GM18909 (cell line): ENCODE data around the gene ZNF334.

Source experiments
- ATAC-seq: cut with Tn5 transposase; IDR thresholded peaks from one replicate; pipeline ENCODE4 v1.9.1; 2021; ENCODE audit warnings: mild to moderate bottlenecking; ENCODE audit not compliant: unreplicated experiment, poor library complexity

ZNF334 gene

GRCh38 chr20:46491354-46491753 is 22.0 kb downstream of the ZNF334 start:
- no peak for ATAC-seq

DNA sequence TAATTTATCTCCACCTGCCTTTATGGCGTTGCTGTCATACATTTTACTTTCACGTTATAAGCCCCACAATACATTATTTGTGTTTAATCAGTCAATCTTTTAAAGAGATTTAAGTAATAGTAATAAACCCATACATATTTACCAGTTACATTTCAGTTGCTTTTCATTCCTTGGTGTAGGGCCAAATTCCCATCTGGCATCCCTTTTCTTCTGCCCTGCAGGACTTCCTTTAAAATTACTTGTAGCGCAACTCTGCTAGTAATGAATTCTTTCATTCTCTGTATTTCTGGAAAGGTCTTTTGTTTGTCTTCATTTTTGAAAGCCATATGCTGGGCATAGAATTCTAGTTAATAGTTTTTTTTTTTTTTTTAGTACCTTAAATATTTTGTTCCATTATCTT is 24.9 kb downstream of the ZNF334 start:
- ATAC-seq, result no peak

DNA sequence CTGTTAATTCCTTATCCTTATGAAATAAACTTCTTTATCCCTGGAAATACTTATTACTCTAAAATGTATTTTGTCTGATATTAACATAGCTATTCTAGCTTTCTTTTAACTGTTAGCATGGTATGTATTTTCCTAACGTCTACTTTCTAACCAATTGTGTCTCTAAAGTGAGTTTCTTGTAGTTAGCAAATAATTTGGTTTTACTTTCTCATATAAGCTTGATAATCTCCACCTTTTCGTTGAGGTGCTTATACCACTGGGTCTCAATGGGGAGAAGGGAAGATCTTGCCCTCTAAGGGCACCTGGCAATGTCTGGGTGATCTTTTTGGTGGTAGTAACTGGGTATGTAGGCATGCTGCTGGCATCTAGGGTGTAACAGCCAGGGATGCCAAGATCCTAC is 25.7 kb downstream of the ZNF334 start:
- no peak for ATAC-seq

GRCh38 chr20:46485431-46485830 is 27.9 kb downstream of the ZNF334 start:
- no peak for ATAC-seq

GRCh38 chr20:46484954-46485353 is 28.4 kb downstream of the ZNF334 start:
- ATAC-seq, result no peak

GRCh38 chr20:46483879-46484278 is 29.5 kb downstream of the ZNF334 start:
- no peak for ATAC-seq

DNA sequence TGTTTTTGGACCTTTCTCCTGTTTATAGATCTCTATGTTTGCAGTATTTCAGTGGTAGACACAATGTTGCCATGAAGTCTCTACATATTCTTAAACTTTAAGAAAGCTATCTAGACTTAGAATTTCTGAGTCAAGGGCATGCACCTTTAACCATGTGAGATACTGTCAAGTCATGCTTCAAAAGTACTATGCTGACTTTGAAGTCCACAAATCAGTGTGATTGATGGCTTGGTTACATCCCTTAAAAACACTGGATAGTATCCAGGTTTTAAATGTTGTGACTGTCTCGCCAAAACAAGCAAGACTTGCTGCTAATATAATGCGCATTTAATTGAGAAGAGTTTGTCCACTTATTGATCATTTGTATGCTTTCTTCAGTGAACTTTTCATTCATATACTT is 30.5 kb downstream of the ZNF334 start:
- ATAC-seq, result no peak

DNA sequence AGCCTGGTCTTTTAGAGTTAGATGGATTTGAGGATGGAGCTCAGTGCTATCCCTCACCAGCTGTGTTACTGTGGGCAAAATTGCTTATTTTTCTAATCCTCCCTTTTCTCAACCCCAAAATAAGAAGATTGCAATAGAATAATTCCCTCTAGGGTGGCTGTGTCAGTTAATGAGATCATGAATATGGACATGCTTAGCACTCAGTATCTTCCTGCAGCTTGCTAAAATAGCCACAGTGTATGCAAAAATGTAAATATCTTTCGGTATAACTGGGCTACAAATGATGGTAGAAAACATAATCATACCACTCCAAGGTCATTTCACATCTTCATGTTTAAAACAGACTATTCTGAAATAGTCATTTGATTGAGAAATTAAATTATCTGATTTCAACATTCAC is 35.7 kb downstream of the ZNF334 start:
- no peak for ATAC-seq

- ATAC-seq, result no peak
Observed at GRCh38 chr20:46477225-46477624, 36.1 kb downstream of the ZNF334 start.

DNA sequence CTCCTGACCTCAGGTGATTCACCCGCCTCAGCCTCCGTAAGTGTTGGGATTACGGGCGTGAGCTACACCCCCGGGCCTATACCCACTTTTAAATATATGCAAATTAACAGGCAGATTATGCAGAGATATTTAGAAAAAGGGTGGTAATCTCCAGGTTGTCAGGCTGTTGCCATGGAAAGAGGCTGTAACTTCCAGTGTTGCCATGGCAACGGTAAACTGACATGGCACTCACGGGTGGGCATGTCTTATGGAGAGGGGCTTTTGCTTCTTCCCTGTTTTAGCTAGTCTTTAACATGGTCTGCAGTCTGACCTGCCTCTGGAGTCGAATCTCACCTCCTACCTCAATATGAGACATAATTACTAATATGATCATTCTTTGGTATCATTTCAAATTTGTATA is 44.9 kb downstream of the ZNF334 start:
- ATAC-seq, result no peak

- ATAC-seq, result no peak
Observed at GRCh38 chr20:46464451-46464850, 48.9 kb downstream of the ZNF334 start.

DNA sequence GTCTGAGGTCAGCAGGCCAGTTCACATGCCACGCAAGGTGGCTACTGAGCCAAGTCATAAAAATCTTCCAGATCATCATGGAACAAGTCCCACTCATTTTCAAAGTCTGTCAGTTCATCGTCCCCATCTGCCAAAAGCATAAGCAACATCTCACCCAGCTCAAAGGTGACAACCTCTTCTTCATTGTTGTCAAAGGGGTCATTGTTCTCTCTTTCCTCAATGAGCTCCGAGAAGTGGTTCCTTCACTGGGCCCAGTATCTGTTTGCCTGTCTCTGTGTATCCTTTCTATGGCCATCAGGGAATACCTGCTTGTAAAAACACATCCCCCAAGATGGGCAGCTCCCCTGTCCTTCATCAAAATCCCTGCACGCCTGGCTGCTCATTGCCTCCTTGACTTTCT is 49.5 kb downstream of the ZNF334 start:
- no peak for ATAC-seq

GRCh38 chr20:46461808-46462207 is 51.6 kb downstream of the ZNF334 start:
- ATAC-seq, result no peak

- ATAC-seq, result no peak
Observed at GRCh38 chr20:46458866-46459750, 54.3 kb downstream of the ZNF334 start.

DNA sequence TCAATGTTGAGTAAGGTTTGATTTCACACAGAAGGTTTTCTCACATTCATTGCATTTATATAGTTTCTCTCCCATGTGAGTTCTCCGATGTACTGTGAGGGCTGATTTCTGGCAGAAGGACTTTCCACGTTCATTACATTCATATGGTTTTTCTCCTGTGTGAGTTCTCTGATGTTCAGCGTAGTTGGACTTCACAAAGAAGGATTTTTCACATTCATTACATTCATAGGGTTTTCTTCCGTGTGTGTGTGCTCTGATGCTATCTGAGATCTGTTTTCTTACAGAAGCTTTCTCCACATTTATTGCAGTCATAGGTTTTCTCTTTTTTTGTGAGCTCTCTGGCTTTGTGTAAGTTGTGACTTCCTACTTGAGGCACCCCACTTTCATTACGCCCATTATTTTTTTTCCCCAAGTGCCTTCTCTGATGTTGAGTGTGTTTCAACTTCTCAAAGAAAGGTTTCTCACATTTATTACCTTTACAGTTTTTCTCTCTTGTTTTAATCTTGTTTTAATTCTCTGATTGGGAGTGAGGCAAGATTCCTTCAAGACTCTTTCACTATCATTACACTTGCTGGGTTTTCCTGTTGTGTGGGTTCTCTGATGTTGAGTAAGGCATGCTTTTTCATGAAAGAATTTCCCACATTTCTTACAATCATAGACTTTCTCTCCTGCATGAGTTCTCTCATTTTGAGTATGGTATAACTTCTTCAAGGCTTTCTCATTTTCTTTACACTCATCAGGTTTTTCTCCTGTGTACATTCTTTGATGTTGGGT is 56.9 kb downstream of the ZNF334 start:
- no peak for ATAC-seq

GRCh38 chr20:46455729-46456128 is 57.6 kb downstream of the ZNF334 start:
- ATAC-seq, result no peak
